ENCODE results near the gene PER1.

DNA sequence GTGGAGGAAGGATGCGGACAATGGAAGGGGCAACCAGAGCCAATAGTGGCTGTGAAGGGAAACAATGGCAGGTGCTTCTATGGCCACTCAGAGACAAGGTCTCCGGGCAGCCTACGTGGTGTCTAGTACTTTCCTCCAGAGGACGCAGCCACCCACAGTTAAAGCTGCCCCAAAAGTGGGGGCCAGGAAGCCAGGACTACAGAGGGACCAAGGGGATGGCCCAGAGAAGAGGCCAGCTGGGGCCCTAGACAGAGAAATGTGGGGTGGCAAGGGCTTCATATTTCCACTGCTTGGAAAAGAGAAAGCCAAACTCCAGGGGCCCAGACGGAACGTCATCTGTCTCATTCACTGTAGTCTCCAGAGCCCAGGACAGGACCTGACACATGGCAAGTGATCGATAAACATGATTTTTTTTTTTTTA lies 837 bp upstream of the PER1 start:
- no peak for TF ChIP-seq BACH1 (IDR thresholded peaks at IDR 0.05; ENCODE audit: low read length)
- TF ChIP-seq CHD2 (IDR thresholded peaks at IDR 0.05; ENCODE audit: low read length) = no peak

All from H1 (cell line).